GM23338 (cell line): ENCODE data around the gene EPHB3.

ENCODE experiments used
- CTCF ChIP-seq, 2 experiments: fragments of 200-600 bp in 1 of 2; sonication (generic) in 1 of 2; conservative IDR thresholded peaks; 2 replicates each; pipeline versions ENCODE4 v1.5.1 to v1.6.1; 2016 to 2017; ENCODE audit warnings: antibody characterized with exemption in 2 of 2, low read depth in 2 of 2, mild to moderate bottlenecking in 2 of 2, moderate library complexity in 1 of 2
- EZH2phosphoT487 ChIP-seq: fragments of 200-600 bp; sonication (generic); IDR thresholded peaks from one replicate; pipeline ENCODE4 v1.8.1; 2018; ENCODE audit warnings: antibody characterized with exemption; ENCODE audit not compliant: unreplicated experiment
- JUNB ChIP-seq: IDR thresholded peaks from one replicate; pipeline ENCODE4 v1.6.1; 2016; ENCODE audit warnings: antibody characterized with exemption; ENCODE audit not compliant: unreplicated experiment
- NANOG ChIP-seq: IDR thresholded peaks from 2 replicates; pipeline ENCODE4 v1.6.1; 2016; ENCODE audit warnings: antibody characterized with exemption, borderline replicate concordance
- POLR2AphosphoS5 ChIP-seq: IDR thresholded peaks from 2 replicates; pipeline ENCODE4 v1.6.1; 2016; ENCODE audit warnings: antibody characterized with exemption, low read depth

GRCh38 chr3:184601576-184602371 lies 40.2 kb downstream of the EPHB3 start:
- no peak for TF ChIP-seq CTCF (conservative IDR thresholded peaks at IDR 0.05; ENCODE audit: low read depth in 2 of 2)
- no peak for TF ChIP-seq NANOG
- TF ChIP-seq POLR2AphosphoS5: no peak
- TF ChIP-seq EZH2phosphoT487: no peak
- no peak for TF ChIP-seq JUNB
